ENCODE measurements around the gene GMIP. TPM values are rescaled to one million over a fixed set of nuclear protein-coding genes. Genes with fewer than 3 reads are reported as not detected.

Gene GMIP
- total and polyA plus RNA-seq, 4 donors: 0.89 to 6.5 (median 4.3) TPM

- no peak overlapping the region for H3K27ac ChIP-seq (ENCODE audit: low read depth in 1 of 2, low read length in 2 of 2)
- no peak overlapping the region for H3K4me3 ChIP-seq (ENCODE audit: low read depth in 1 of 3, low read length in 3 of 3)
- TF ChIP-seq FOXA2 (IDR thresholded peaks at IDR 0.05) (no peak), RAD21 (IDR thresholded peaks at IDR 0.05) (no peak), CTCF (IDR thresholded peaks at IDR 0.05; ENCODE audit: low read depth, low read length, missing input control) (no peak), GABPA (IDR thresholded peaks at IDR 0.05 in 1 of 2, conservative IDR thresholded peaks at IDR 0.05 in 1 of 2) (no peak), TAF1 (conservative IDR thresholded peaks at IDR 0.05) (no peak), NR2F2 (IDR thresholded peaks at IDR 0.05) (no peak), HNF4A (conservative IDR thresholded peaks at IDR 0.05) (no peak), FOXA1 (IDR thresholded peaks at IDR 0.05) (no peak)
- DNase-seq (ENCODE audit: low spot score): no peak
- H3K9me3 ChIP-seq (ENCODE audit: control insufficient read depth in 4 of 4, low read length in 3 of 4): no peaks in the 10 kb centered on the region
- no peak overlapping the region for H3K9ac ChIP-seq (ENCODE audit: low read depth in 1 of 2, low read length in 2 of 2)
- no peaks in the 10 kb centered on the region for H3K27me3 ChIP-seq (ENCODE audit: control insufficient read depth in 4 of 4, insufficient read depth in 4 of 4, low read length in 3 of 4)
- H3K36me3 ChIP-seq (ENCODE audit: control insufficient read depth in 4 of 4, insufficient read depth in 3 of 4, low read depth in 1 of 4, low read length in 3 of 4): peaks cover 34 to 93% (median 55%) of the 10 kb centered on the region in 4 donors
- no peaks in the 10 kb centered on the region for H3K4me1 ChIP-seq (ENCODE audit: control insufficient read depth in 4 of 4, insufficient read depth in 4 of 4, low read length in 3 of 4)
- WGBS: 97% methylated on average over 22 of the region's 22 CpGs
Measured at GRCh38 chr19:19655051-19655594, 11.7 kb upstream of the GMIP start.

- Histone ChIP-seq H3K27me3 (ENCODE audit: control insufficient read depth in 4 of 4, insufficient read depth in 4 of 4, low read length in 3 of 4) (no peaks in the 10 kb centered on the region), H3K9ac (ENCODE audit: low read depth in 1 of 2, low read length in 2 of 2) (no peak overlapping the region), H3K4me3 (ENCODE audit: low read depth in 1 of 3, low read length in 3 of 3) (no peak overlapping the region), H3K27ac (ENCODE audit: low read depth in 1 of 2, low read length in 2 of 2) (no peak overlapping the region), H3K9me3 (ENCODE audit: control insufficient read depth in 4 of 4, low read length in 3 of 4) (no peaks in the 10 kb centered on the region), H3K36me3 (ENCODE audit: control insufficient read depth in 4 of 4, insufficient read depth in 3 of 4, low read depth in 1 of 4, low read length in 3 of 4) (peaks cover 31 to 94% (median 56%) of the 10 kb centered on the region in 4 donors), H3K4me1 (ENCODE audit: control insufficient read depth in 4 of 4, insufficient read depth in 4 of 4, low read length in 3 of 4) (no peaks in the 10 kb centered on the region)
- DNase-seq (ENCODE audit: low spot score): no peak
- whole genome bisulfite sequencing: 97% methylated on average over 15 of the region's 15 CpGs
- TF ChIP-seq TAF1 (conservative IDR thresholded peaks at IDR 0.05) (no peak), RAD21 (IDR thresholded peaks at IDR 0.05) (no peak), EGR1 (IDR thresholded peaks at IDR 0.05; ENCODE audit: low read depth in 2 of 2) (no peak), JUND (IDR thresholded peaks at IDR 0.05) (no peak), ZBTB33 (IDR thresholded peaks at IDR 0.05) (no peak), FOXA1 (IDR thresholded peaks at IDR 0.05) (no peak), MAX (IDR thresholded peaks at IDR 0.05) (no peak), ATF3 (IDR thresholded peaks at IDR 0.05) (no peak), HNF4G (IDR thresholded peaks at IDR 0.05) (no peak), FOXA2 (IDR thresholded peaks at IDR 0.05) (no peak), YY1 (IDR thresholded peaks at IDR 0.05) (no peak)
Measured at GRCh38 chr19:19654441-19654840, 11.0 kb upstream of the GMIP start.

Data from liver (tissue), 9 donors.